DMS153 (cell line): ENCODE data around the gene REXO1.

Experiments used
- DNase-seq: peaks from one replicate; lab custom pipeline; 2025; lab: John Stamatoyannopoulos, UW

The REXO1 gene

DNA sequence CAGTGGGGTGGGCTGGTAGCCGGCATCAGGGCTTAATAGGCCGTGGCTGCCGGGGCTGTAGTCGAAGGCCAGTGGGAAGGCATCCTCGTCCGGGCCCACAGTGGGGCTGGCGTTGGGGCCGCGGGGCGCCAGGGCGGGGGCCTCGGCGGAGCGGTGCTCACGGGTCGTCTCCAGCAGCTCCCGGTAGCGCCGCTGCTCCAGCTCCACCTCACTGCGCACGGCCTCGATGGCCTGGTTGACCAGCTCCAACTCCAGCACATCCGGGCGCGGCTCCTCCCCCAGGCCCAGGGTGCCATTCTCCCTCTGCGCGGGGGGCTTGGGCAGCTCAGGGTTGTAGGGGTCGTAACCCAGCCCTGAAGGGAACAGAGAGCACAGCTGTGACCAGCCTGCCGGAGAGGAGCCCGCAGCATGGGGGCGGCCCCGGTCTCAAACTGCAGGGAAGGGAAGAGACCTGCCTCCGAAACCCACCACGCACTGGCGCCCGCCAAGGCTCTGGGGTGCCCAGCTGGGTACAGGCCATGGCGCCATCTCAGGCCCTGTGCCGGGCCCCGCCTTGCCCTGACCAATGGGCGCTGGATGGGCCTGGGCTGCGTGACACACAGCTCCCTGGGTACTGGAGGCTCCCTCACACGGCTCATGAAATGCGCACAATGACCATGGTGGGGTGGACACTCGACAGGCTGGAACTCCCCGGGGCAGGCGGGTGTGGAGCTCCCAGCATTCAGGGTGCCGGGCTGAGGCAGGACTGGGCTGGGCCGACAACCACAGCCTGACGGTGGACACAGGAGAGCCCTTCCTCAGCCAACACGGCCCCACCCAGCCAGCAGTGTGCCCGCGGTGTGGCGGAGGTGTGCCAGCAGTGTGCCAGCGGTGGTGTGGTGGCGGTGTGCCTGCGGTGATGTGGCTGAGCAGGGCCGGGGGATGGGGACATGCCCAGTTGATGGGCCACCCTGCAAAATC, 19.7 kb downstream of the REXO1 start:
- DNase-seq, result no peak

DNA sequence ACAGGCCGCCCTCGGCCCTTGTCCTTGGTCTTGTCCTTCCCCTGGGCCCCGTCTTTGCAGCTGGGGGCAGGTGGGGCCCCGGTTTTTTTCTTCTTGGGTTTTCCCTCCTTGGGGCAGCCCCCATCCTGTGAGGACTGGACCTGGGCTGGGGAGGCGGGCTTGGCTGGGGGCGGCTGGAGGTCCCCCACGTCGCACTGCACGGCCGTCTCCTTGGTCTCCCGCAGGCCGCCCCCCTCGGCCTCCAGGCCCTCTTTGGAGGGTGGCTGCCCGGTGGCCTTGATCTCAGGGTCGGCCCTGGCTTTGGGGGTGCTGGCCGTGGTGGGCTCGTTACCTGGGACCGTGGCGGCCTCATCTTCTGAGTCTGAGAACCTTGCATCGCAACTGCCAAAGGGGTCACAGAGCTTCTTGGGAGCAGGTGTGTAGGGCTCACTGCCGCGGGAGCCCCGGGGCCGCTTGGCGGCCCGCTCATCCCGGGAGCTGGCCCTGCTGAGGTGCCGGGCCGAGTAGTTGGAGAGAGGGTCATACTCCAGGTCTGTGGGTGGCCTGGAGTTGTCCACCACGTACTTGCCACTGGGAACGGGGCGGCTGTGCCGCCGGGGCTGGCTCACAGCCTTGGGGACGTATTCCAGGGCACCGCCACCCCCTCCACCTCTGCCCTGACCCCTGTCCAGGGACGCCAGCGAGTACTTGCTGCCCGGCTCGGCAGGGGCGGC, 20.6 kb downstream of the REXO1 start:
- DNase-seq, result no peak

- no peak for DNase-seq
These were observed 21.4 kb downstream of the REXO1 start for GRCh38 chr19:1826557-1827521.

DNA sequence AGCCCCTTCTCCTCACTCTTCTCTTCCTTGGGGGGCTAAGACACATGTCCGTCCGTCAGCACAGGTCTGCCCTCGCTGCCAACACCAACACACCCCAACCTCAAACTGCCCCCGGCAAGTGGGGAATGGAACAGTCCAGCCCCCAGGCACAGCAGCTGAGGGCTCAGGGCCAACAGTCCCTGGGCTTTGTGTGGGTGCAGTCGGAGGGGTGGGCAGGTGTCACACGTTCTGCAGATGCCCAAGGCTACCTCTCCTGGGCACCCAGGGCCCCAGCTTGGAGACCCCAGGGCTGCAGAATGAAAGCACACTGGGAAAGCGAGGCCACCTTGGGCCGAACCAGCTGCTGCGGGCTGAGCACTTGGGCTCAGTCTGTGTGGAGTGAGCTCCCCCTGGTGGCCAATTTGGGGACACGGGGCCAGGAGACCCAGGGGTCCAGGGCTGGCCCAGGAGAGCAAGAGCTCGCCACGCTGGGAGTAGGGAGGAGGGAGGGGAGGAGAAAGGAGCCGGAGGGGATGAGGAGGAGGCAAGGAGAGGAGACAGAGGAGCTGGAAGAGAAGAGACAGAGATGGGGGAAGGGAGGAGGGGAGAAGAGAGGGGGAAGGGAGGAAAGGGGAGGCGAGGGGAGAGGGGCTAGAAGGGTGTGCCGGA, 22.2 kb downstream of the REXO1 start:
- no peak for DNase-seq

DNA sequence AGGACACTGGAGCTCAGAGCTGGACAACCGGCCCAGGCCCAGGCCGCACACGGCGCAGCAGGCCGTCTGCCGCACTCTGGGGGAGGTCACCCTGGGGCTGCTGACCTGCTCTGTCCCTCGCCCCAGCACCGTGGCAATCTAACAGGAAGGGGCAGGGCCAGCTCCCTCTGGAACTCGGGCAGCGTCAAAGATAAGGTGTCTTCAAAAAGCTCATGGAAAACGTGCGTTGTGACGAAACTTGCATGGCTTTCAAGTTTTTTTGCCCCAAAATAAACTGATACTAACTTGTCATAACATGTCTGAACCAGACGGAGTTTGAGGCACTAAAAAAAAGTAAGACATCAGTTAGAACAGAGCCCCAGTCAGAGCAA, 24.0 kb downstream of the REXO1 start:
- DNase-seq, result no peak

- no peak for DNase-seq
These were observed 24.6 kb downstream of the REXO1 start for GRCh38 chr19:1823539-1824251.

GRCh38 chr19:1823020-1823419, 25.3 kb downstream of the REXO1 start:
- DNase-seq, result no peak

DNA sequence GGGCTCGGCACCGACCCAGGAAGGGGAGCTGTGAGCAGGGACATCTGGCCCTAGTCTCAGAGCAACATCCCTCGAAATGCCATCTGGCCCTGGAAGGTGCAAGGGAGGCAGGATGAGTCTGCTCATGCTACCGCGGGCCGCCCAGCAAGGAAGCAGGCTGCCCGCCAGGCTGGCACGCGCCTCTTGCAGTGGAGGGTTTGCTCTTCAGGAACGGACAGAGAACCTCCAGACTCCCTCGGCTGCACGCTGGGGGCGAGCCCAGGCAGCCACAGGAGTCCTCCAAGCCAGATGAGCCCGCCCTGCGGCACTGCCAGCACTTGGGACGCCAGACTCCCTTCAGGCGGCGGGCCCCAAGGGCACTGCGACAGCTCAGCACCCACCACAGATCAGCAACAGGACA, 26.1 kb downstream of the REXO1 start:
- DNase-seq, result no peak

DNA sequence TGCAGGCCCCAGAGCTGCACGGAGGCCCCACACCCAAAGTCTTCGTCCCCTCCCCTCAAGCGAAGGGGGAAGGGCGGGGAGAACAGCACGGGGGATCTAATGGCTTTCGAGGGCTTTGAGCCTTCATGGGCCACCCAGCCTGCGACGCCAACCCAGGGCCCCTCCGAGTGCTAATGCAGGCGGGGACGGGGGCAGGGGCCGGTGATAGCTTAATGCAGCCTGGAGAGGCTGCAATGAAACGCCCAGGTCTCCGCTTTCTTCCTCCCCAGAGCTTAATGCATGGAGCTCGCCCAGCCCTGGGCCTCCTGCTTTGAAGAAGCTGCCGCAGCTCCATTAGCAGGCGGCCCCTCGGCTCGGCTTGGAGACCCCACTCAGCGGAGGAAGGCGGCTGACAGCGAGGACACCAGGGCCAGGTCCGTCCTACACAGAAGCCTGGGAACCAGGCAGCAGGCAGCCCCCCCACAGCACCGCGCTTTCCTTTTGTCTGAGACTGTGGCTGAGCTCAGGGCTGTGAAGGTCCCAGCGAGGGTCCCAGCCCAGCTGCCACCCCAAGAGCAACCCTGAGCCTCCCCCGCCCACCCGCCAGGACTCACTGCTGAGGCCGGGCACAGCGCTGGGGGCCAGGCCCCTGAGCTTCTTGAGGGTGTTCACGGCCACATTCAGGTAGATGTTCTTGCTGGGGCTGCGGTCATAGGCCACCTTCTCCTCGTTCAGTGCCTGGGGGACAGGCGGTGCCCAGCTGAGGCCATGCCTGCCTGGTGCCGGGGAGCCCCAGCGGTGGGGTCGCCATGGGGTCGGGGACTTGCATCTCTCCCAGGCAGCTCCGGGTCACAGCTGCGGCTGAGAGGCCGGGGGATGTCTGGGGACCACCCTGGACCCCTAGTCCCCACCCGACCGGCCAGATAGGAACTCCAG, 28.7 kb downstream of the REXO1 start:
- no peak for DNase-seq

DNA sequence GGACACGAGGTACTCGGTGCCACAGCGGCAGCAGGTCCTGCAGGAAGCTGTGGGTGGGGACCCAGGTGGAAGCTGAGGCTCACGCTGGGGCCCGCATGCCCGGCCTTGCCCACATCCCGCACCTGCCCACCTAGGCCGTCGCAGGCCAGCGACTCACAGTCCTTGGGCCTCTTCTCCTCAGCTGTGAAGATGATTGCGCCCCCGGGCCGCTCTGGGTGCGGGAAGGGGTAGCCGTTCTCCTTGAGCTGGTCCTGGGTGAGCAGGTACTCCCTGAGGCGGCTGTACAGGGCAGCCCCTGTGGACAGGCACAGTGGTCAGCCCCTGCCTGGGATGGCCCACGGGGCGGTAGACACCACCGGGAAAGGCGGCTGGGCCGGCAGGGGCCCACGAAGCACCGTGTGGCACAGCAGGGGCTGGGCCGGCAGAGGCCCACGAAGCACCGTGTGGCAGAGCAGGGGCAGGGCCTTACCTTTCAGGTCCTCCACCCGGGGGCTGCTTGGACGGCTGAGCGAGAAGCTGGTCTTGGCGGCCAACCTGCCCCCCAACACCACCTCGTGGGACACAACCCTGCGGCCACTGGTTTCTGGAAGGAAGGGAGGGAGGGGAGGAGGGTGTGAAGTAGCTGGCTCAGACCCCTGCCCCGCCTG, 29.6 kb downstream of the REXO1 start:
- no peak for DNase-seq

- DNase-seq, result no peak
These were observed 30.6 kb downstream of the REXO1 start for GRCh38 chr19:1817553-1818179.

GRCh38 chr19:1816530-1817298, 31.6 kb downstream of the REXO1 start:
- DNase-seq, result no peak

GRCh38 chr19:1815605-1816529, 32.4 kb downstream of the REXO1 start:
- DNase-seq, result no peak

- DNase-seq, result no peak
These were observed 33.3 kb downstream of the REXO1 start for GRCh38 chr19:1814833-1815604.

- no peak for DNase-seq
These were observed 33.9 kb downstream of the REXO1 start for GRCh38 chr19:1814391-1814790.
